DND-41 (cell line): ENCODE data around the gene PGGT1B.

Experiments used
- ATAC-seq: fragments of 200-7000 bp; cut with Tn5 transposase; 3 replicates; pipeline ENCODE4 v1.9.1; 2021; ENCODE audit warnings: low read depth; ENCODE audit not compliant: insufficient read depth
- DNase-seq: peaks from one replicate; pipeline ENCODE4 v3.0.0-alpha.2; 2020
- H2AFZ ChIP-seq: 2 replicates; pipeline ENCODE4 v1.6.0; 2012; ENCODE audit warnings: low read depth, low read length
- H3K27ac ChIP-seq: 2 replicates; pipeline ENCODE4 v1.5.1; 2012; ENCODE audit warnings: low read length, inconsistent platforms
- H3K27me3 ChIP-seq: fragments of 200-600 bp; sonication (generic); 2 replicates; pipeline ENCODE4 v1.6.0; 2012; ENCODE audit warnings: low read length, mild to moderate bottlenecking, inconsistent platforms; ENCODE audit not compliant: insufficient read depth, poor library complexity
- H3K36me3 ChIP-seq: 2 replicates; pipeline ENCODE4 v1.5.1; 2012; ENCODE audit warnings: low read length, inconsistent platforms; ENCODE audit not compliant: insufficient read depth
- H3K4me1 ChIP-seq: 2 replicates; pipeline ENCODE4 v1.5.1; 2012; ENCODE audit warnings: mild to moderate bottlenecking, low read length; ENCODE audit not compliant: insufficient read depth
- H3K4me2 ChIP-seq: 2 replicates; pipeline ENCODE4 v1.6.0; 2012; ENCODE audit warnings: mild to moderate bottlenecking, moderate library complexity, low read length, inconsistent platforms; ENCODE audit not compliant: insufficient read depth
- H3K4me3 ChIP-seq, 2 experiments: fragments of 200-600 bp in 1 of 2; shearing (Covaris generic) in 1 of 2; 2 replicates each; pipeline ENCODE4 v1.5.1; 2012 to 2016; ENCODE audit warnings: inconsistent platforms in 2 of 2, low read length in 2 of 2, mild to moderate bottlenecking in 2 of 2, low read depth in 1 of 2, moderate library complexity in 1 of 2
- H3K79me2 ChIP-seq: 2 replicates; pipeline ENCODE4 v1.6.0; 2012; ENCODE audit warnings: low read length, inconsistent platforms; ENCODE audit not compliant: insufficient read depth
- H3K9ac ChIP-seq: 2 replicates; pipeline ENCODE4 v1.6.0; 2012; ENCODE audit warnings: low read depth, mild to moderate bottlenecking, inconsistent platforms, low read length, moderate library complexity
- H3K9me3 ChIP-seq: 2 replicates; pipeline ENCODE4 v1.5.1; 2012; ENCODE audit warnings: low read length, moderate library complexity, mild to moderate bottlenecking, inconsistent platforms; ENCODE audit not compliant: insufficient read depth, severe bottlenecking
- H4K20me1 ChIP-seq: 2 replicates; pipeline ENCODE4 v1.6.0; 2012; ENCODE audit warnings: low read length; ENCODE audit not compliant: insufficient read depth
- EZH2 ChIP-seq: IDR thresholded peaks from 3 replicates; pipeline ENCODE4 v1.6.1; 2012; ENCODE audit warnings: borderline replicate concordance, low read depth, mild to moderate bottlenecking, moderate library complexity, low read length, inconsistent platforms; ENCODE audit not compliant: severe bottlenecking
- TF ChIP-seq, protein P1 (sequence below): IDR thresholded peaks from 2 replicates; pipeline ENCODE4 v1.5.1; 2012; ENCODE audit warnings: borderline replicate concordance, low read length, moderate library complexity, mild to moderate bottlenecking; ENCODE audit not compliant: poor library complexity, severe bottlenecking; ENCODE audit errors: extremely low read depth

PGGT1B gene

DNA sequence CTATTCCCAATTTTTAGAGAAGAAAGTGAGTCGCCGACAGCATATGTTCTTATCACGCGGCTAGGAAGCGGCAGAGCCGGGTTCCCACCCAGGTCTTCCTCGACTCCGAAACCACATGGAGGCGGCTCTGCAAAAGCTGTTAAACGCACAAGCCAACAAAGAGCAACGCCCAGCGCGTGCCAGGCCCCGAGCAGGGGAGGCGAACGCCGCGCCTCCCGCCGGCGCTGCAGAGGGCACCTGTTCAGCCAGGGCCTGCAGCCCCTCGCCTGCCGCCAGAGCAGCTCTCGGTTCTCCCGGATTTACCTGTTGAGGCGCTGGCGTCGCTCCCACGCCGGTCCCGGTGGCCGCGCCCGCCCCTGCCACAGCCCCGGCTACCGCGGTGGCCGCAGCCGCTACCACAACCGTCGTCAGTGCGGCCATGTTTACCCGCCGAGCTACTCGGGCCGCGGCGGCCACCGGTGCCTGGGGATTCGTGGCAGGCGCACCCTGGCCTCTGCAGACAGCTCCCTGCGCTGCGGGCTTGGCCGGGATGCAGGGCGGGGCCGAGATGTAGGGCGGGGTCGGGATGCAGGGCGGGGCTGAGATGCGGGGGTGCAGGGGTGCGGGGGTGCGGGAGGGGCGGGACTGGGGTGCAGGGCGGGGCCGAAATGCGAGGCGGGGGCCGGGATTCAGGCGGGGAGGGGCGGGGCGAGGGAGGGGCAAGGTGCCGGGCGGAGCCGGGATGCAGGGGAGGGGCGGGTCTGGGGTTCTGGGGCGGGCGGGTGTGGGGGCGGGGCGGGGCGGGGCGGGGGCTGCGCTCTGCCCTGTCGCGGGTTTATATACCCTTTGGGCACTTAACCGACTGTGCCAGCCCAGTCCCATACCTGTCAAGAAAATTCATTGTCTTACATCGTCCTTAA, 33.7 kb upstream of the PGGT1B start, which contains the start of gene CCDC112:
TSS of gene CCDC112 (minus strand) at position 531 of the 899 bp plus-strand sequence. CDS start at position 420, 111 bp downstream.
- H4K20me1 ChIP-seq: no peaks in the 10 kb centered on the region
- TF ChIP-seq, protein P1, sequence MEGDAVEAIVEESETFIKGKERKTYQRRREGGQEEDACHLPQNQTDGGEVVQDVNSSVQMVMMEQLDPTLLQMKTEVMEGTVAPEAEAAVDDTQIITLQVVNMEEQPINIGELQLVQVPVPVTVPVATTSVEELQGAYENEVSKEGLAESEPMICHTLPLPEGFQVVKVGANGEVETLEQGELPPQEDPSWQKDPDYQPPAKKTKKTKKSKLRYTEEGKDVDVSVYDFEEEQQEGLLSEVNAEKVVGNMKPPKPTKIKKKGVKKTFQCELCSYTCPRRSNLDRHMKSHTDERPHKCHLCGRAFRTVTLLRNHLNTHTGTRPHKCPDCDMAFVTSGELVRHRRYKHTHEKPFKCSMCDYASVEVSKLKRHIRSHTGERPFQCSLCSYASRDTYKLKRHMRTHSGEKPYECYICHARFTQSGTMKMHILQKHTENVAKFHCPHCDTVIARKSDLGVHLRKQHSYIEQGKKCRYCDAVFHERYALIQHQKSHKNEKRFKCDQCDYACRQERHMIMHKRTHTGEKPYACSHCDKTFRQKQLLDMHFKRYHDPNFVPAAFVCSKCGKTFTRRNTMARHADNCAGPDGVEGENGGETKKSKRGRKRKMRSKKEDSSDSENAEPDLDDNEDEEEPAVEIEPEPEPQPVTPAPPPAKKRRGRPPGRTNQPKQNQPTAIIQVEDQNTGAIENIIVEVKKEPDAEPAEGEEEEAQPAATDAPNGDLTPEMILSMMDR: no peak
- no peak for TF ChIP-seq EZH2
- no peak within 1 kb of the TSS for H3K9ac ChIP-seq
- H3K4me3 ChIP-seq: no peak within 1 kb of the TSS
- no peak within 1 kb of the TSS for H3K27ac ChIP-seq
- no peaks in the 10 kb centered on the region for H3K4me1 ChIP-seq
- H2AFZ ChIP-seq: no peak within 1 kb of the TSS
- no peaks in the 10 kb centered on the region for H3K27me3 ChIP-seq
- H3K36me3 ChIP-seq: no peaks in the 10 kb centered on the region
- ATAC-seq (no peak), DNase-seq (no peak)
- no peaks in the 10 kb centered on the region for H3K9me3 ChIP-seq
- H3K79me2 ChIP-seq: no peaks in the 10 kb centered on the region
- H3K4me2 ChIP-seq: no peak within 1 kb of the TSS

DNA sequence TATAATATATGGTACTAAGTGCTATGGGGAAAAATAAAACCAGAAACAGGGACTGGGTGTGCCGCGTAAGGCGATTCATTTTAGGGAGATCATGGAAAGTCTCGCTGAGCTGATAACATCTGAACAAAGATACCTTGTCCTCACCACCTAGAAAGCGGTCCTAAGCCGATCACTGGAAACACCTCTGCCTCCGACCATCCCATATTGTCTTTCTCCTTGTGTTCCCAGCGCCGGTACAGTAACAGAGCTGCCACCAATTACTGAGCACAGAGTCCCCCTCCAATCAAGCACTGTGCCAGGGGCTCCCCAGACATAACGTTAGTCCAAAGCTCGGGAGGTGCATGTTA, 33.1 kb upstream of the PGGT1B start:
- TF ChIP-seq, protein P1: no peak
- no peak for TF ChIP-seq EZH2
- Histone ChIP-seq H3K4me2 (no peak overlapping the region), H3K27me3 (no peaks in the 10 kb centered on the region), H3K4me3 (no peak overlapping the region), H4K20me1 (no peaks in the 10 kb centered on the region), H3K9ac (no peak overlapping the region), H3K27ac (no peak overlapping the region), H3K4me1 (no peaks in the 10 kb centered on the region), H3K36me3 (no peaks in the 10 kb centered on the region), H3K79me2 (no peaks in the 10 kb centered on the region), H3K9me3 (no peaks in the 10 kb centered on the region), H2AFZ (no peak overlapping the region)
- ATAC-seq: no peak
- DNase-seq: no peak

DNA sequence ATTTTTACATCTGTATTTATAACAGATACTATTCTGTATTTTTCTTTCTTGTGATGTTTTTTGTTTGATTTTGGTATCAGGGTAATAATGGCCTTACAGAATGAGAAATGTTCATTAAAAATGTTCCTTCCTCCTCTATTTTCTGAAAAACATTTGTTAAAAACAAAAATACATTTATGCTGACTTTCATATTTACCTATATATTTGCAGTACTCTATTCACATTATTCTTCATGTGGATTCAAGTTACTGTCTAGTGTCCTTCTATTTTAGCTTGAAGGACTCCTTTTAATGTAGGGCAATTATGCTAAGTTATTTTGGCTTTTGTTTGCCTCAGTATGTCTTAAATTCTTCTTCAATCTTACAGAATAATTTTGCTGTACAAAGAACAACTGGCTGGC, 28.7 kb upstream of the PGGT1B start:
- Histone ChIP-seq H4K20me1 (no peaks in the 10 kb centered on the region), H3K4me3 (no peak overlapping the region), H3K36me3 (no peaks in the 10 kb centered on the region), H3K4me1 (no peaks in the 10 kb centered on the region), H3K79me2 (no peaks in the 10 kb centered on the region), H3K27me3 (no peaks in the 10 kb centered on the region), H2AFZ (no peak overlapping the region), H3K9me3 (no peaks in the 10 kb centered on the region), H3K9ac (no peak overlapping the region), H3K4me2 (no peak overlapping the region), H3K27ac (no peak overlapping the region)
- DNase-seq (no peak), ATAC-seq (no peak)
- TF ChIP-seq EZH2: no peak
- TF ChIP-seq, protein P1: no peak
